Coronary artery (tissue), 2 donors: ENCODE measurements around the gene JDP2.

Source experiments
- DNase-seq: peaks from one replicate; pipeline ENCODE4 v3.0.0-alpha.2; 2017; ENCODE audit warnings: low spot score
- H3K27ac ChIP-seq, 2 donors: fragments of 200-600 bp; sonication (generic); one replicate each; pipeline ENCODE4 v1.5.1; 2016 to 2019
- H3K4me3 ChIP-seq: fragments of 200-600 bp; sonication (generic); 2 replicates; pipeline ENCODE4 v1.5.1; 2016; ENCODE audit warnings: mild to moderate bottlenecking, moderate library complexity
- CTCF ChIP-seq: fragments of 200-600 bp; sonication (generic); IDR thresholded peaks from one replicate; pipeline ENCODE4 v1.5.1; 2019; ENCODE audit warnings: antibody characterized with exemption

The JDP2 gene

GRCh38 chr14:75409316-75410205 lies 18.3 kb upstream of the JDP2 start:
- TF ChIP-seq CTCF = no peak
- DNase-seq = no peak
- Histone ChIP-seq H3K27ac (no peak overlapping the region), H3K4me3 (no peak overlapping the region)

DNA sequence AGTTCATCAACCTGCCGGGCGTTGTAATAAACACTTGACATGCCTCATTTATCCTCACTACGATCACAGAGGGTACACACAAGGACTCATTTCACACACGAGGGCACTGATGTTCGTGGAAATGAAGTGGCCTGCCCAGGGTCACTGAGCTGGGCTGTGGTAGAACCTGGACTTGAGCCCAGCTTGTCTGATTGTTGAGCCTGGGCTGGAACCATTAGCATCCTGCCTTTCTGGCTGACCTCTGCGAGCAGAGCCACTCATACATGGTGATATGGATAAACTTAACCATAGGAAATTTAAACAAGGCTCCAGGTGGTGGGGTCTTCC lies 16.6 kb upstream of the JDP2 start:
- TF ChIP-seq CTCF = no peak
- Histone ChIP-seq H3K27ac (no peak overlapping the region), H3K4me3 (no peak overlapping the region)
- DNase-seq = no peak

DNA sequence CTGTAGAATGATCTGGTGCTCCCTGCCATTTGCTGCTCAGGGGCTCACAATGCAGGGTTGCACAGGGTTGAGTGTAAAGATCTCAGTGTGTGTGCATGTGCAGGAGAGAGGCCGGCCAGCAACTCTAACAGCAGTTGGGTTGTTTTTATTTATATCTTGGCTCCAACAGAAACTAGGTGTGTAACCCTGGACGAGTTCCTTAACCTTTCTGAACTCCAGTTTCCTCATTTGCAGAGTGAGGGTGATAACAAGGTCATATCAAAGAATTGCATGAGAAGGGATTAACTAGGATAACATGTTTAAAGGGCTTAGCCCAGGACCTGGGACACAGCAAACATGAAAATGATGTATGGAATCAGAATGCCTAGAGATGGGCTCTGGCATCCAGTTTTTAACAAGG lies 14.8 kb upstream of the JDP2 start:
- no peak for TF ChIP-seq CTCF
- H3K27ac ChIP-seq = no peak overlapping the region
- DNase-seq = no peak
- H3K4me3 ChIP-seq = no peak overlapping the region

DNA sequence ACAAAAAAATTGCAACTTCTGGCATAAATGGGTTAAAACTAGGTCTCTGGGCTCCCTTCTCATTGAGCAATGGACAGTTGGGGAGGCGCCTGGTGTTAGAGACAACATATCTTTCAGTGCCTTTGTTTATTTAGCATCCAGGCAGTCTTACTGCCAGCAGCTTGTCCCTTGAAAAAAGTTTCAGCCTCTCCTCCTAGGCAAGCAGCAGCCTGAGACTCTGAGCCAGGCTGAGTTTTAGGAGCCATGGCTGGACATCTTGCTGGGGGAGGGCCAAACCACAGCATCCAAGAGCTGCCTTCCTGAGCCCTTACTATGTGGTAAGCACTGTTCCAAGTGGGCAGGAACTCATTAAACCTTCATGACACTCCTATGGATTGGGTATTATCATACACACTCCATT lies 10.1 kb upstream of the JDP2 start:
- no peak for TF ChIP-seq CTCF
- no peak overlapping the region for H3K4me3 ChIP-seq
- no peak for DNase-seq
- H3K27ac ChIP-seq = no peak overlapping the region

- DNase-seq = no peak
- Histone ChIP-seq H3K27ac (no peak overlapping the region), H3K4me3 (no peak overlapping the region)
- TF ChIP-seq CTCF = no peak
Observed at GRCh38 chr14:75418850-75419768, 8.7 kb upstream of the JDP2 start.

- TF ChIP-seq CTCF = no peak
- Histone ChIP-seq H3K27ac (no peak overlapping the region), H3K4me3 (no peak overlapping the region)
- no peak for DNase-seq
Observed at GRCh38 chr14:75422169-75422568, 5.7 kb upstream of the JDP2 start.
